Measurements from ENCODE around the gene KRT6C. TPM values are rescaled to one million over a fixed set of nuclear protein-coding genes. Genes with fewer than 3 reads are reported as not detected.

Gene KRT6C
- total RNA-seq, 1 experiment from 2014 or later, result not detected

GRCh38 chr12:52464897-52465296 is 8.7 kb downstream of the KRT6C start:
- no peak for TF ChIP-seq CTCF (IDR thresholded peaks at IDR 0.05; ENCODE audit: unreplicated experiment)
- no TSS peak for BruUV-seq (replicated peaks)
- no peak overlapping the region for H3K4me3 Mint-ChIP-seq (ENCODE audit: low read depth, unreplicated experiment)
- intact Hi-C loops (cut with micrococcal nuclease; ENCODE audit: unreplicated experiment), result no loop called here
- no peak overlapping the region for H3K27ac Mint-ChIP-seq (ENCODE audit: unreplicated experiment)
- H3K36me3 Mint-ChIP-seq (ENCODE audit: insufficient read depth, unreplicated experiment), result no peaks in the 10 kb centered on the region
- peaks cover 47% of the 10 kb centered on the region for H3K27me3 Mint-ChIP-seq (ENCODE audit: unreplicated experiment)
- no peak for DNase-seq
- no peaks in the 10 kb centered on the region for H3K4me1 Mint-ChIP-seq (ENCODE audit: low read depth, unreplicated experiment)
- H3K9me3 Mint-ChIP-seq (ENCODE audit: low read depth, unreplicated experiment), result no peaks in the 10 kb centered on the region
- CTCF ChIA-PET, result no interaction called here

- no peaks in the 10 kb centered on the region for H3K9me3 Mint-ChIP-seq (ENCODE audit: low read depth, unreplicated experiment)
- no peak overlapping the region for H3K4me3 Mint-ChIP-seq (ENCODE audit: low read depth, unreplicated experiment)
- CTCF ChIA-PET, result interaction anchor here (0.7 kb wide), 2 partner anchors 80 to 110 kb away, joined by 3 read pairs; no protein-coding TSS in a partner anchor
- no TSS peak for BruUV-seq (replicated peaks)
- TF ChIP-seq CTCF (IDR thresholded peaks at IDR 0.05; ENCODE audit: unreplicated experiment), result no peak
- DNase-seq, result no peak
- no peaks in the 10 kb centered on the region for H3K4me1 Mint-ChIP-seq (ENCODE audit: low read depth, unreplicated experiment)
- H3K36me3 Mint-ChIP-seq (ENCODE audit: insufficient read depth, unreplicated experiment), result no peaks in the 10 kb centered on the region
- intact Hi-C loops (cut with micrococcal nuclease; ENCODE audit: unreplicated experiment), result no loop called here
- H3K27ac Mint-ChIP-seq (ENCODE audit: unreplicated experiment), result no peak overlapping the region
- H3K27me3 Mint-ChIP-seq (ENCODE audit: unreplicated experiment), result peaks cover 29% of the 10 kb centered on the region
Observed at GRCh38 chr12:52461693-52462092, 11.9 kb downstream of the KRT6C start.

GRCh38 chr12:52458861-52459260 is 14.7 kb downstream of the KRT6C start:
- H3K27ac Mint-ChIP-seq (ENCODE audit: unreplicated experiment), result no peak overlapping the region
- H3K4me3 Mint-ChIP-seq (ENCODE audit: low read depth, unreplicated experiment), result no peak overlapping the region
- H3K4me1 Mint-ChIP-seq (ENCODE audit: low read depth, unreplicated experiment), result peaks cover 21% of the 10 kb centered on the region
- CTCF ChIA-PET, result no interaction called here
- peaks cover 11% of the 10 kb centered on the region for H3K27me3 Mint-ChIP-seq (ENCODE audit: unreplicated experiment)
- no TSS peak for BruUV-seq (replicated peaks)
- TF ChIP-seq CTCF (IDR thresholded peaks at IDR 0.05; ENCODE audit: unreplicated experiment), result no peak
- no peak for DNase-seq
- no peaks in the 10 kb centered on the region for H3K36me3 Mint-ChIP-seq (ENCODE audit: insufficient read depth, unreplicated experiment)
- intact Hi-C loops (cut with micrococcal nuclease; ENCODE audit: unreplicated experiment), result no loop called here
- H3K9me3 Mint-ChIP-seq (ENCODE audit: low read depth, unreplicated experiment), result no peaks in the 10 kb centered on the region

GRCh38 chr12:52455821-52456220 is 17.8 kb downstream of the KRT6C start:
- intact Hi-C loops (cut with micrococcal nuclease; ENCODE audit: unreplicated experiment), result no loop called here
- no TSS peak for BruUV-seq (replicated peaks)
- no peaks in the 10 kb centered on the region for H3K27me3 Mint-ChIP-seq (ENCODE audit: unreplicated experiment)
- TF ChIP-seq CTCF (IDR thresholded peaks at IDR 0.05; ENCODE audit: unreplicated experiment), result no peak
- H3K36me3 Mint-ChIP-seq (ENCODE audit: insufficient read depth, unreplicated experiment), result no peaks in the 10 kb centered on the region
- no peak overlapping the region for H3K4me3 Mint-ChIP-seq (ENCODE audit: low read depth, unreplicated experiment)
- CTCF ChIA-PET, result no interaction called here
- H3K27ac Mint-ChIP-seq (ENCODE audit: unreplicated experiment), result no peak overlapping the region
- DNase-seq, result no peak
- no peaks in the 10 kb centered on the region for H3K9me3 Mint-ChIP-seq (ENCODE audit: low read depth, unreplicated experiment)
- H3K4me1 Mint-ChIP-seq (ENCODE audit: low read depth, unreplicated experiment), result peaks cover 21% of the 10 kb centered on the region

All from Calu3 (cell line).